Esophagus squamous epithelium (tissue), 4 donors: ENCODE results near the gene GALNT10.

Experiments used
- POLR2A ChIP-seq, 4 donors: fragments of 450-650 bp; IDR thresholded peaks; one replicate each; pipeline ENCODE4 v1.6.1; 2017; ENCODE audit warnings: antibody characterized with exemption in 4 of 4, mild to moderate bottlenecking in 4 of 4, moderate library complexity in 3 of 4
- TF ChIP-seq, protein P1 (sequence below), 6 experiments: fragments of 450-650 bp in 4 of 6; fragments of 200-600 bp in 2 of 6; sonication (generic) in 2 of 6; IDR thresholded peaks; one replicate each; pipeline ENCODE4 v1.5.1; 2016 to 2019; ENCODE audit warnings: antibody characterized with exemption in 6 of 6, mild to moderate bottlenecking in 4 of 6, moderate library complexity in 4 of 6

- TF ChIP-seq, protein P1, sequence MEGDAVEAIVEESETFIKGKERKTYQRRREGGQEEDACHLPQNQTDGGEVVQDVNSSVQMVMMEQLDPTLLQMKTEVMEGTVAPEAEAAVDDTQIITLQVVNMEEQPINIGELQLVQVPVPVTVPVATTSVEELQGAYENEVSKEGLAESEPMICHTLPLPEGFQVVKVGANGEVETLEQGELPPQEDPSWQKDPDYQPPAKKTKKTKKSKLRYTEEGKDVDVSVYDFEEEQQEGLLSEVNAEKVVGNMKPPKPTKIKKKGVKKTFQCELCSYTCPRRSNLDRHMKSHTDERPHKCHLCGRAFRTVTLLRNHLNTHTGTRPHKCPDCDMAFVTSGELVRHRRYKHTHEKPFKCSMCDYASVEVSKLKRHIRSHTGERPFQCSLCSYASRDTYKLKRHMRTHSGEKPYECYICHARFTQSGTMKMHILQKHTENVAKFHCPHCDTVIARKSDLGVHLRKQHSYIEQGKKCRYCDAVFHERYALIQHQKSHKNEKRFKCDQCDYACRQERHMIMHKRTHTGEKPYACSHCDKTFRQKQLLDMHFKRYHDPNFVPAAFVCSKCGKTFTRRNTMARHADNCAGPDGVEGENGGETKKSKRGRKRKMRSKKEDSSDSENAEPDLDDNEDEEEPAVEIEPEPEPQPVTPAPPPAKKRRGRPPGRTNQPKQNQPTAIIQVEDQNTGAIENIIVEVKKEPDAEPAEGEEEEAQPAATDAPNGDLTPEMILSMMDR (IDR thresholded peaks at IDR 0.05), result no peak
- TF ChIP-seq POLR2A (IDR thresholded peaks at IDR 0.05), result no peak
Observed at GRCh38 chr5:154313360-154314017, 123.0 kb downstream of the GALNT10 start.
